Nephron progenitor cell (in vitro differentiated cells): ENCODE measurements around the gene TFAM.
A peak's percentile ranks its signal among the peaks of the same experiment; 100 is the strongest.

ENCODE experiments used
- DNase-seq: peaks from one replicate; pipeline ENCODE4 v3.0.0; 2021
- H3K27ac Mint-ChIP-seq: 2 replicates; pipeline ENCODE4 v1.8.0; 2021; ENCODE audit warnings: mild to moderate bottlenecking, moderate library complexity, mixed read lengths
- H3K27me3 Mint-ChIP-seq: 2 replicates; pipeline ENCODE4 v1.8.0; 2021; ENCODE audit warnings: mild to moderate bottlenecking, low read depth, mixed read lengths; ENCODE audit not compliant: poor library complexity
- H3K36me3 Mint-ChIP-seq: 2 replicates; pipeline ENCODE4 v1.8.0; 2021; ENCODE audit warnings: low read depth, mixed read lengths
- H3K4me1 Mint-ChIP-seq: 2 replicates; pipeline ENCODE4 v1.8.0; 2021; ENCODE audit warnings: mixed read lengths
- H3K4me3 Mint-ChIP-seq: 2 replicates; pipeline ENCODE4 v1.8.0; 2021; ENCODE audit warnings: mild to moderate bottlenecking, moderate library complexity, mixed read lengths
- H3K9me3 Mint-ChIP-seq: 2 replicates; pipeline ENCODE4 v1.8.0; 2021; ENCODE audit warnings: mild to moderate bottlenecking, moderate library complexity, mixed read lengths
- CTCF ChIP-seq: fragments of 200-600 bp; sonication (generic); IDR thresholded peaks from 2 replicates; pipeline ENCODE4 v1.5.0; 2021; ENCODE audit warnings: antibody characterized with exemption

Gene TFAM

GRCh38 chr10:58384999-58385783, at the start of gene TFAM:
TSS of gene TFAM (plus strand) at chr10:58385410. CDS start at chr10:58385548, 138 bp downstream.
- Mint-ChIP-seq H3K4me3 (peak within 1 kb of the TSS; percentile 94), H3K36me3 (peaks cover 29% of the 10 kb centered on the region), H3K9me3 (no peaks in the 10 kb centered on the region), H3K4me1 (peaks cover 29% of the 10 kb centered on the region), H3K27me3 (peaks cover 5% of the 10 kb centered on the region), H3K27ac (peak within 1 kb of the TSS; percentile 95)
- peak; percentile 17 for TF ChIP-seq CTCF
- peak; percentile 97 for DNase-seq

DNA sequence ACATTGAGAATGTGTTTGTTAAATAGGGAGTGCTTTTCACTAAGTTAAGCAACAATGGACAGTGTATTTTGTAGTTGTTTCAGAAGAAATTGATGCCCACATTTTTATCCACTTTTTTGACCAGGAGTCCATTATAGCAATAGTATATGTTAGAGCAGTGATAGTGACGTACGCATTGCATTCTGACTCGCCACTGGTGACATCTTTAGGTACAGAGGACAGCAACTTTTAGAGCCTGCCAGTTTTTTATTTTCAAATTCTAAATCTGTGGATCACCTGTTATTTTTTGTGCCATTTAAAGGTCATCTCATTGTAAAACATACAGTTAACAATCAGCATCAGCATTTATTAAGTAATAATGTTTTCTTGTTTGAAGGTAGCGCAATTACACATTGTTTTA, 49.0 kb upstream of the TFAM start:
- Mint-ChIP-seq H3K4me3 (peak overlapping the region; percentile 98), H3K36me3 (peaks cover 10% of the 10 kb centered on the region), H3K9me3 (no peaks in the 10 kb centered on the region), H3K27ac (no peak overlapping the region), H3K27me3 (no peaks in the 10 kb centered on the region), H3K4me1 (peaks cover 20% of the 10 kb centered on the region)
- no peak for DNase-seq
- TF ChIP-seq CTCF, result no peak

- Mint-ChIP-seq H3K4me3 (no peak overlapping the region), H3K4me1 (peaks cover 11% of the 10 kb centered on the region), H3K36me3 (peaks cover 21% of the 10 kb centered on the region), H3K27ac (no peak overlapping the region), H3K27me3 (no peaks in the 10 kb centered on the region), H3K9me3 (no peaks in the 10 kb centered on the region)
- DNase-seq, result no peak
- no peak for TF ChIP-seq CTCF
These were observed 43.8 kb upstream of the TFAM start for GRCh38 chr10:58341422-58341821.

DNA sequence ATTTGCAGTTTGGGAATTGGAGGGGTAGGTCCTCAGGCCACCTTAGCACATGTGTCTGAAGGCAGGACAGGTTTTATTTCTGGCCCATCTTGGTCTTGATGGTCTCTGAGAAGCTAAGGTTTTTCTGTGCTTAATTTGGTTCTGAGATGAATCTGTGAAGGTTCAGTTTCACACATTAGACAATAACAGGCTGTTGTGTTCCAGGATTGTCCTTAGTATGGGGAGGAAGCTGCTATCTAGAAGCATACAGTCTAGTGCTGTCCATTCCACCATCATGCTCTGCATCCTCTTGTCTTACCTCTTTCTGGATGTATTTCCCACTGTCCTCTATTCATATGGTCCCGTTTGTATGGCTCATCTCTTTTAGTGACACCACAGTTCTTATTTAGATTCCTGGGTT, 43.3 kb upstream of the TFAM start:
- no peak overlapping the region for H3K27ac Mint-ChIP-seq
- no peak for TF ChIP-seq CTCF
- H3K4me3 Mint-ChIP-seq, result no peak overlapping the region
- H3K27me3 Mint-ChIP-seq, result no peaks in the 10 kb centered on the region
- no peaks in the 10 kb centered on the region for H3K9me3 Mint-ChIP-seq
- peaks cover 26% of the 10 kb centered on the region for H3K36me3 Mint-ChIP-seq
- peaks cover 7% of the 10 kb centered on the region for H3K4me1 Mint-ChIP-seq
- no peak for DNase-seq

- DNase-seq, result no peak
- Mint-ChIP-seq H3K4me3 (no peak overlapping the region), H3K27ac (no peak overlapping the region), H3K27me3 (no peaks in the 10 kb centered on the region), H3K36me3 (peaks cover 20% of the 10 kb centered on the region), H3K9me3 (no peaks in the 10 kb centered on the region), H3K4me1 (peaks cover 8% of the 10 kb centered on the region)
- no peak for TF ChIP-seq CTCF
These were observed 37.2 kb upstream of the TFAM start for GRCh38 chr10:58347967-58348366.

DNA sequence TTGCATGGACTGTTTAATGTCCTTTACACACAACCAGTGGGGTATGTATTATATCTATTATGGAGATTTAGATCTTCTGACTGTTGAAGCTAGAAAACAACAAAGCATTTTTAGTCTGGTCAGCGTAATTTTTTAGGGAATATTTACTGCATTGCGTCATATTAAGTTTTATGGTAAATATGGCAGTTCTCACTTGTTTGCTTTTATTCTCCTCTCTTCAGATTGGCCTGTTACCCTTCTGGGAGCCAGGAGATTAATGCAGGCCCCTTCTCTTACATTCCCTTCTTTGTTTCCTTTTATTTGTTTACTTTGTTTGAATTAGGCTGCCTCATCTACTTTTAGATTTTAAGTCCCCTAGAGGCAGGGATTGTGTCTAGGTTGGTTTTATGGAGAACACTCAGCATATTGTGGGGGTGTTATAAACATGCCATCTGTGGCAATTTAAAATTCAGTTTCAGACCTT, 36.6 kb upstream of the TFAM start:
- H3K4me3 Mint-ChIP-seq, result no peak overlapping the region
- peak overlapping the region; percentile 13 for H3K27ac Mint-ChIP-seq
- peaks cover 12% of the 10 kb centered on the region for H3K4me1 Mint-ChIP-seq
- no peaks in the 10 kb centered on the region for H3K9me3 Mint-ChIP-seq
- no peaks in the 10 kb centered on the region for H3K27me3 Mint-ChIP-seq
- DNase-seq, result no peak
- H3K36me3 Mint-ChIP-seq, result peaks cover 20% of the 10 kb centered on the region
- no peak for TF ChIP-seq CTCF
